ENCODE data around the gene CCL23.
"Not testable (repeated sequence)": the region's sequence is repeated elsewhere in the genome, so short reads cannot be mapped to it uniquely, and the experiment has no call there.

Gene CCL23

GRCh38 chr17:36002631-36003030, 15.1 kb downstream of the CCL23 start:
- Histone ChIP-seq H3K36me3 (ENCODE audit: control insufficient read depth, insufficient read depth, low read length) (no peaks in the 10 kb centered on the region), H3K27ac (ENCODE audit: low read depth, low read length) (no peak overlapping the region), H3K4me3 (ENCODE audit: low read depth, low read length) (no peak overlapping the region), H3K4me1 (ENCODE audit: control insufficient read depth, insufficient read depth, low read length) (no peaks in the 10 kb centered on the region), H3K9ac (ENCODE audit: low read depth, low read length) (no peak overlapping the region), H3K9me3 (ENCODE audit: control insufficient read depth, insufficient read depth, low read length) (no peaks in the 10 kb centered on the region; the same call in 1 of the 2 replicates), H3K27me3 (ENCODE audit: control insufficient read depth, insufficient read depth, low read length) (no peaks in the 10 kb centered on the region)

DNA sequence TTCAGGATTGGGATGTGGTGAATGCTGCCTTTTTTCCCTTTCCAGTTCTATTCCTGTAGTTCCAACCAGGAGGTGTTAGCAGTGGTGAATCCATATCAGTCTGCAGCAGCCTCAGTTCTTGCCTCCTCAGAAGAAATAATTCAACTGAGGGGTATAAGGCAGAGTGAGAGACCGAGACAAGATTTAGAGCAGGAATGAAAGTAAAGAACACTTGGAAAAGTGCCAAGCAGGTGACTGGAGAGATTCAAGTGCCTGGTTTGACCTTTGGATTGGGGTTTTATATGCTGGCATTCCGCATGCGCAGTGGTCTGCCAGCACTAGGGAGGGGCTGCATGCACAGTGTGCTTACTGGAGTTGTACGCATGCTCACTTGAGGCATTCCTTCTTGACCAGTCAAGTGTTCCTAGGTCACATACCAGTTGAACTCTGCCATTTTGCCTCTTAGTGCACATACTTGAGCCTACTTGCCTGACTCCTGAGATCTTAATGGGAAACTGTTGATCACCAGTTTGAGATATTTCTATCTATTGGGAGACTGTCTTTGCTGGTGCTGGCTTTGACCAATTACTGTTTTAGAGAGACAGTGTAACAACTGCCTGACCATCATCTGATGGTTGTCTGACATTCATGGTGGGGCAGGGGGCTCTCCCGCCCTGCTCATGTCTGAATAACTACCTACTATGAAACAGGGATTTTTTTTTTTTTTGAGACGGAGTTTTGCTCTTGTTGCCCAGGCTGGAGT, 15.7 kb downstream of the CCL23 start:
- Histone ChIP-seq H3K9me3 (ENCODE audit: control insufficient read depth, insufficient read depth, low read length) (no peaks in the 10 kb centered on the region), H3K27ac (ENCODE audit: low read depth, low read length) (no peak overlapping the region), H3K4me1 (ENCODE audit: control insufficient read depth, insufficient read depth, low read length) (no peaks in the 10 kb centered on the region), H3K36me3 (ENCODE audit: control insufficient read depth, insufficient read depth, low read length) (no peaks in the 10 kb centered on the region), H3K9ac (ENCODE audit: low read depth, low read length) (no peak overlapping the region), H3K4me3 (ENCODE audit: low read depth, low read length) (no peak overlapping the region), H3K27me3 (ENCODE audit: control insufficient read depth, insufficient read depth, low read length) (no peaks in the 10 kb centered on the region)

DNA sequence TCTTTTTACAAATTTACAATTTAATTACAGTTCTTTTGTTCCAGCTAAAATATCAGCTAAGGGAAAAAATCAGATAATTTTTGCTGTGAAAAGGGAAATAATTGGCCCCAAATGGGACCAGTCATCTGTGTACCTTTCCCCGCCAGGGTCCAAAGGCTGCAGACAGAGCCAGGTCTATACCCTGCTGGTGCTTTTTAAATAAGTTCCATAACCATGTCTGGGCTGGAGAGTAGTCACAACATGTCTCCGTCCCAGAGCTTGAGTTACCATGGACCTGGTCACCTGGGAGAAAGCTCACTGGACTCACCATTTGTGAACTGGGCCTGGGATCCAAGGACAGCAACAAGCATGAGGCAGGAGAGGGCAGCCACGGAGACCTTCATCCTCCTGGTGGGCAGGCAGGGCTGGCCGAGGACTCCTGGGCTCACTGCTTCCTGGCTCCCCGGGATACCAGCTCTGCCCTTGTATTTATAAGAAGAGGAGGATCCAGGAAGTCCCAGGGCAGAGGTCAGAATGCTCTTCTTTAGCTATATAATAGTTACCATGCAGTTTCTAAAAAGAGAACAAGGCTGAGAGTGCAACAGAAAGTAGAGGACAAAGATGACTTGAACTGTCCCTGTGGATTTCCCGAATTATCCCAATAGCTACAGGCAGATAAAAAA, 16.5 kb downstream of the CCL23 start, which contains the start of gene CCL15:
TSS of gene CCL15 (minus strand) at position 444 of the 662 bp plus-strand sequence. CDS start at position 383, 61 bp downstream.
- Histone ChIP-seq H3K27ac (ENCODE audit: low read depth, low read length) (no peak within 1 kb of the TSS), H3K4me3 (ENCODE audit: low read depth, low read length) (no peak within 1 kb of the TSS), H3K4me1 (ENCODE audit: control insufficient read depth, insufficient read depth, low read length) (no peaks in the 10 kb centered on the region), H3K9ac (ENCODE audit: low read depth, low read length) (no peak within 1 kb of the TSS), H3K27me3 (ENCODE audit: control insufficient read depth, insufficient read depth, low read length) (no peaks in the 10 kb centered on the region), H3K36me3 (ENCODE audit: control insufficient read depth, insufficient read depth, low read length) (no peaks in the 10 kb centered on the region), H3K9me3 (ENCODE audit: control insufficient read depth, insufficient read depth, low read length) (no peaks in the 10 kb centered on the region)

- Histone ChIP-seq H3K4me1 (ENCODE audit: control insufficient read depth, insufficient read depth, low read length) (no peaks in the 10 kb centered on the region), H3K9ac (ENCODE audit: low read depth, low read length) (no peak overlapping the region), H3K4me3 (ENCODE audit: low read depth, low read length) (no peak overlapping the region), H3K9me3 (ENCODE audit: control insufficient read depth, insufficient read depth, low read length) (no peaks in the 10 kb centered on the region), H3K27me3 (ENCODE audit: control insufficient read depth, insufficient read depth, low read length) (no peaks in the 10 kb centered on the region), H3K27ac (ENCODE audit: low read depth, low read length) (no peak overlapping the region), H3K36me3 (ENCODE audit: control insufficient read depth, insufficient read depth, low read length) (no peaks in the 10 kb centered on the region)
These were observed 17.1 kb downstream of the CCL23 start for GRCh38 chr17:36000732-36001109.

DNA sequence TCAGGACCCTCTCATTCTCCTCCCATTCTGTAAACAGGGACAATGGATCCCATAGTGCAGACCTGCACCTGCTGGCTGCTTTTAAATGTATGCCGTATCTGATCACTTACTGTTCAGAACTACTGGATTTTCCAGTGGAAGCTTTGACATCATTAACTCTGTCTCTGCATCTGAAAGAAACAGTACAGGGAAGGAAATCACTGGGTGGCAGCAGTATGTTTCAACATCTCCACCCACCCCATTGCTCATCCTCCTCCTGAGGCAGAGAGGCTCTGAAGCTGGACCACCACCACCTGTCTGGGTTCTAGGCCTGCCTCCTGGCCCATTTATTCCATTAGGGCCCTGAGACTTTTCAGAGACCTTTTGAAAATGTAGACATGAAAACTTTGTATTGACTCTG, 19.0 kb downstream of the CCL23 start:
- Histone ChIP-seq H3K27ac (ENCODE audit: low read depth, low read length) (no peak overlapping the region), H3K27me3 (ENCODE audit: control insufficient read depth, insufficient read depth, low read length) (no peaks in the 10 kb centered on the region), H3K36me3 (ENCODE audit: control insufficient read depth, insufficient read depth, low read length) (no peaks in the 10 kb centered on the region), H3K4me3 (ENCODE audit: low read depth, low read length) (no peak overlapping the region), H3K9ac (ENCODE audit: low read depth, low read length) (no peak overlapping the region), H3K4me1 (ENCODE audit: control insufficient read depth, insufficient read depth, low read length) (no peaks in the 10 kb centered on the region), H3K9me3 (ENCODE audit: control insufficient read depth, insufficient read depth, low read length) (no peaks in the 10 kb centered on the region)

DNA sequence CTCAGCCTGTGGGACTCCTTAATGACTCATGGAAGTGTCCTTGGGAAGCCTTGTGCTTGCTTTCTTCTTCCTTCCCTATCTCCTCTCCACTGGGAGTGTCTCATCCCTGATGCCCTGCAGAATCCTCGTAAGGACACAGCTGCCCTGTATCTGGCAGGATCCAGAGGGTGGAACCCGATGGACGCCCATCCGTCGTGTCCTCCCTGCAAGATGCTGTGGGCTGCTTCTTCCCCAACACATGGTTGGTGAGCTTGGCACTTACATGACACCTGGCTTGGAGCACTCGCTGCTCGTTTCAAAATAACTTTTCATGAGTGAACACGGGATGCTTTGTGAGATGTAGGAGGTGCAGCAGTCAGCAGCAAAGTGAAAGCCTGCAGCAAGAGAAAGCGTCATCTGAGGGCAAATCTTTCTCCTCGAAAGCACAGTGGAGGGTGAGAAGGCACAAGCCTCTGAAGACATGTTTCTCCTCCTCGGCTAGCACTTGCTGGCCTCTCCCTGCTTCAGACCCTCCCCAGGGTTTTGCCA, 19.7 kb downstream of the CCL23 start:
- no peak overlapping the region for H3K9ac ChIP-seq (ENCODE audit: low read depth, low read length)
- no peaks in the 10 kb centered on the region for H3K4me1 ChIP-seq (ENCODE audit: control insufficient read depth, insufficient read depth, low read length)
- no peaks in the 10 kb centered on the region for H3K9me3 ChIP-seq (ENCODE audit: control insufficient read depth, insufficient read depth, low read length)
- no peak overlapping the region for H3K4me3 ChIP-seq (ENCODE audit: low read depth, low read length)
- H3K36me3 ChIP-seq (ENCODE audit: control insufficient read depth, insufficient read depth, low read length), result no peaks in the 10 kb centered on the region
- H3K27ac ChIP-seq (ENCODE audit: low read depth, low read length), result no peak overlapping the region
- no peaks in the 10 kb centered on the region for H3K27me3 ChIP-seq (ENCODE audit: control insufficient read depth, insufficient read depth, low read length)

- H3K27me3 ChIP-seq (ENCODE audit: control insufficient read depth, insufficient read depth, low read length); H3K36me3 ChIP-seq (ENCODE audit: control insufficient read depth, insufficient read depth, low read length); H3K27ac ChIP-seq (ENCODE audit: low read depth, low read length); H3K4me3 ChIP-seq (ENCODE audit: low read depth, low read length); H3K9me3 ChIP-seq (ENCODE audit: control insufficient read depth, insufficient read depth, low read length); H3K9ac ChIP-seq (ENCODE audit: low read depth, low read length); H3K4me1 ChIP-seq (ENCODE audit: control insufficient read depth, insufficient read depth, low read length): not testable (repeated sequence)
These were observed 22.4 kb downstream of the CCL23 start for GRCh38 chr17:35995346-35995745.

- Histone ChIP-seq H3K27me3 (ENCODE audit: control insufficient read depth, insufficient read depth, low read length) (no peaks in the 10 kb centered on the region), H3K36me3 (ENCODE audit: control insufficient read depth, insufficient read depth, low read length) (no peaks in the 10 kb centered on the region), H3K27ac (ENCODE audit: low read depth, low read length) (no peak overlapping the region), H3K9me3 (ENCODE audit: control insufficient read depth, insufficient read depth, low read length) (no peaks in the 10 kb centered on the region; the same call in 1 of the 2 replicates), H3K4me1 (ENCODE audit: control insufficient read depth, insufficient read depth, low read length) (no peaks in the 10 kb centered on the region), H3K9ac (ENCODE audit: low read depth, low read length) (no peak overlapping the region), H3K4me3 (ENCODE audit: low read depth, low read length) (no peak overlapping the region)
These were observed 26.7 kb downstream of the CCL23 start for GRCh38 chr17:35991075-35991474.

- Histone ChIP-seq H3K9me3 (ENCODE audit: control insufficient read depth, insufficient read depth, low read length) (no peaks in the 10 kb centered on the region; the same call in 1 of the 2 replicates), H3K4me3 (ENCODE audit: low read depth, low read length) (no peak overlapping the region), H3K27ac (ENCODE audit: low read depth, low read length) (no peak overlapping the region), H3K36me3 (ENCODE audit: control insufficient read depth, insufficient read depth, low read length) (no peaks in the 10 kb centered on the region), H3K9ac (ENCODE audit: low read depth, low read length) (no peak overlapping the region), H3K4me1 (ENCODE audit: control insufficient read depth, insufficient read depth, low read length) (no peaks in the 10 kb centered on the region), H3K27me3 (ENCODE audit: control insufficient read depth, insufficient read depth, low read length) (no peaks in the 10 kb centered on the region)
These were observed 29.6 kb downstream of the CCL23 start for GRCh38 chr17:35988164-35988563.

DNA sequence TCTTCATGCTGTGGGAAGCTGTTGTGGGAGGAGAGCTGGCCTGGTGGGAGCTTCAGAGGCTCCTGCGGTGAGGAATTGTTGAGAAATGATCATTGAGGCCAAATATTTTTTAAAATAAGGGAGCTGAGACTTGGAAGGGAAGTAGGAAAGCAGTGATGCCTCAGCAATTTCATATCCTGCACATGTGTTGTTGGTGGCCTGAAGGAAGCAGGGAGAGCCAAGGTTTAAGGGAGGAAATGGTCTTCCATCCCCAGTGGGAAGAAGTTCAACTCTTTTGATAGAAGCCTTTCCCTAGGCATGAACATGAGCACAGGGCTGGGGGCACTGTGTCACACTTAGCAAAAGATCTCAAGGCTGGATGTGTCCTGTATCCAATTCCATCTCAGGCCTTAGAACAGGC, 31.1 kb downstream of the CCL23 start, which contains the start of gene CCL14:
TSS of gene CCL14 (minus strand) at position 87 of the 400 bp plus-strand sequence. CDS start at position 7, 80 bp downstream.
- no peaks in the 10 kb centered on the region for H3K9me3 ChIP-seq (ENCODE audit: control insufficient read depth, insufficient read depth, low read length)
- no peak within 1 kb of the TSS for H3K27ac ChIP-seq (ENCODE audit: low read depth, low read length)
- H3K9ac ChIP-seq (ENCODE audit: low read depth, low read length), result no peak within 1 kb of the TSS
- no peaks in the 10 kb centered on the region for H3K27me3 ChIP-seq (ENCODE audit: control insufficient read depth, insufficient read depth, low read length)
- no peaks in the 10 kb centered on the region for H3K36me3 ChIP-seq (ENCODE audit: control insufficient read depth, insufficient read depth, low read length)
- H3K4me1 ChIP-seq (ENCODE audit: control insufficient read depth, insufficient read depth, low read length), result no peaks in the 10 kb centered on the region
- no peak within 1 kb of the TSS for H3K4me3 ChIP-seq (ENCODE audit: low read depth, low read length)

- Histone ChIP-seq H3K4me1 (ENCODE audit: control insufficient read depth, insufficient read depth, low read length) (no peaks in the 10 kb centered on the region), H3K9me3 (ENCODE audit: control insufficient read depth, insufficient read depth, low read length) (no peaks in the 10 kb centered on the region), H3K27ac (ENCODE audit: low read depth, low read length) (no peak overlapping the region), H3K27me3 (ENCODE audit: control insufficient read depth, insufficient read depth, low read length) (no peaks in the 10 kb centered on the region), H3K4me3 (ENCODE audit: low read depth, low read length) (no peak overlapping the region), H3K36me3 (ENCODE audit: control insufficient read depth, insufficient read depth, low read length) (no peaks in the 10 kb centered on the region), H3K9ac (ENCODE audit: low read depth, low read length) (no peak overlapping the region)
These were observed 33.6 kb downstream of the CCL23 start for GRCh38 chr17:35984140-35984539.
